OCI-LY1 (cell line): Measurements from ENCODE around the gene STYXL1.

Experiments used
- EZH2 ChIP-seq: fragments of 200-600 bp; sonication (generic), shearing (Covaris generic); IDR thresholded peaks from 2 replicates; pipeline ENCODE4 v1.8.0; 2017; ENCODE audit warnings: borderline replicate concordance, mixed run types, mild to moderate bottlenecking, antibody characterized with exemption, low read length, moderate library complexity, mixed read lengths
- TF ChIP-seq, protein P1 (sequence below): fragments of 200-600 bp; sonication (generic), shearing (Covaris generic); IDR thresholded peaks from 2 replicates; pipeline ENCODE4 v1.5.1; 2017; ENCODE audit warnings: mild to moderate bottlenecking, antibody characterized with exemption, low read length, moderate library complexity, mixed read lengths

DNA sequence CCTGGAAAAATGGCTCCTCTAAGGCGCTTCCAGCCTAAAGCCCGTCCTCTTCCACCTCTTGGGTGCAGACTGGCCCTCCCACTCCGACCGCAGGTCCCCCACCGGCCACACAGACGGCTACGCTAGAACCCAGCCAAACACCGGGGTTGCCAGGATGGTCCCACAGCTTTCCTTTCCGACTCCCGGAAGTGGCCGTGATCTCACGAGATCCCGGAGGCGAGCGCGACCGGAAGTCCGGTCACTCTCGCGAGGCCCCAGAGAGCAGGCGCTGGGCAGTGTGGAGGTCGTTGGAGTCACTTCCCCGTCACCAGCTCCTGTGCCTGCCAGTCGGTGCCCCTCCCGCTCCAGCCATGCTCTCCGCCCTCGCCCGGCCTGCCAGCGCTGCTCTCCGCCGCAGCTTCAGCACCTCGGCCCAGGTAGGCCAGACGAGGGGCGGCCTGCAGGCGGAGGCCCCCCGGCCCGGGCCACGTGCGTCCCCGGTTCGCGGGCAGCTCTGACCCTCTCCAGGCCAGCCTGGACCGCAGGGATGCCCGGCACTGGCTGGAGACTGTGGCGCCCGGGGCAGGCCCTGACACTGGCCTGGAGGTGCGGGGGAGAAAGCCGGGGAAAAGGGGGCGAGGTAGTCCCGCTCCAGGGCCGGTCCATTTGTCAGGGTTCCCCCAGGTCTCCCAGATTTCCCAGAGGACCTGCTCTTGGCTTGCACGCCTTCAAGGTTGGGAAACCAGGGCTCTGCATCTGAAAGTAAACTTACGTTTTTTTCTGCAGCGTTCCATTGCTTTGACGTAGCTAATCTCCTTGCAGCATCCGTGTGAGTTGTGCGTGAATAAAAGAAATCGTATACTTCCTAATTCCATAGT, at the start of gene STYXL1, which contains the start of gene MDH2:
- TF ChIP-seq, protein P1, sequence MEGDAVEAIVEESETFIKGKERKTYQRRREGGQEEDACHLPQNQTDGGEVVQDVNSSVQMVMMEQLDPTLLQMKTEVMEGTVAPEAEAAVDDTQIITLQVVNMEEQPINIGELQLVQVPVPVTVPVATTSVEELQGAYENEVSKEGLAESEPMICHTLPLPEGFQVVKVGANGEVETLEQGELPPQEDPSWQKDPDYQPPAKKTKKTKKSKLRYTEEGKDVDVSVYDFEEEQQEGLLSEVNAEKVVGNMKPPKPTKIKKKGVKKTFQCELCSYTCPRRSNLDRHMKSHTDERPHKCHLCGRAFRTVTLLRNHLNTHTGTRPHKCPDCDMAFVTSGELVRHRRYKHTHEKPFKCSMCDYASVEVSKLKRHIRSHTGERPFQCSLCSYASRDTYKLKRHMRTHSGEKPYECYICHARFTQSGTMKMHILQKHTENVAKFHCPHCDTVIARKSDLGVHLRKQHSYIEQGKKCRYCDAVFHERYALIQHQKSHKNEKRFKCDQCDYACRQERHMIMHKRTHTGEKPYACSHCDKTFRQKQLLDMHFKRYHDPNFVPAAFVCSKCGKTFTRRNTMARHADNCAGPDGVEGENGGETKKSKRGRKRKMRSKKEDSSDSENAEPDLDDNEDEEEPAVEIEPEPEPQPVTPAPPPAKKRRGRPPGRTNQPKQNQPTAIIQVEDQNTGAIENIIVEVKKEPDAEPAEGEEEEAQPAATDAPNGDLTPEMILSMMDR: no peak
- no peak for TF ChIP-seq EZH2
